Endodermal cell (in vitro differentiated cells): ENCODE measurements around the gene CSNK1A1L. TPM values are rescaled to one million over a fixed set of nuclear protein-coding genes. Genes with fewer than 3 reads are reported as not detected.

Source experiments
- DNase-seq: peaks from one replicate; pipeline ENCODE4 v3.0.0-alpha.2; 2017
- H3K27ac ChIP-seq: 2 replicates; pipeline ENCODE4 v1.5.1; 2013; ENCODE audit warnings: mild to moderate bottlenecking, low read depth, low read length, moderate library complexity
- H3K27me3 ChIP-seq: 2 replicates; pipeline ENCODE4 v1.6.1; 2013; ENCODE audit warnings: mild to moderate bottlenecking, low read length, moderate library complexity; ENCODE audit not compliant: insufficient read depth, control insufficient read depth, poor library complexity, severe bottlenecking
- H3K36me3 ChIP-seq: 2 replicates; pipeline ENCODE4 v1.7.0; 2013; ENCODE audit warnings: mild to moderate bottlenecking, low read length, moderate library complexity; ENCODE audit not compliant: control insufficient read depth, insufficient read depth
- H3K4me1 ChIP-seq: one replicate; pipeline ENCODE4 v1.7.0; 2013; ENCODE audit warnings: low read length; ENCODE audit not compliant: control insufficient read depth, insufficient read depth
- H3K4me3 ChIP-seq: 2 replicates; pipeline ENCODE4 v1.5.1; 2013; ENCODE audit warnings: mild to moderate bottlenecking, low read length, moderate library complexity
- H3K9ac ChIP-seq: 2 replicates; pipeline ENCODE4 v1.6.1; 2013; ENCODE audit warnings: mild to moderate bottlenecking, low read length, moderate library complexity; ENCODE audit not compliant: poor library complexity, severe bottlenecking; ENCODE audit errors: extremely low read depth
- H3K9me3 ChIP-seq: 2 replicates; pipeline ENCODE4 v1.6.1; 2013; ENCODE audit warnings: mild to moderate bottlenecking, low read length, moderate library complexity; ENCODE audit not compliant: control insufficient read depth
- H3K27ac Mint-ChIP-seq: 2 replicates; pipeline ENCODE4 v1.8.0; 2020; ENCODE audit warnings: mixed read lengths
- H3K27me3 Mint-ChIP-seq: 2 replicates; pipeline ENCODE4 v1.8.0; 2021; ENCODE audit warnings: mild to moderate bottlenecking, mixed read lengths; ENCODE audit not compliant: insufficient read depth
- H3K36me3 Mint-ChIP-seq: 2 replicates; pipeline ENCODE4 v1.8.0; 2020; ENCODE audit warnings: low read depth, mixed read lengths
- H3K4me1 Mint-ChIP-seq: 2 replicates; pipeline ENCODE4 v1.8.0; 2020; ENCODE audit warnings: mixed read lengths
- H3K4me3 Mint-ChIP-seq: 2 replicates; pipeline ENCODE4 v1.8.0; 2020; ENCODE audit warnings: mild to moderate bottlenecking, moderate library complexity, mixed read lengths
- H3K9me3 Mint-ChIP-seq: 2 replicates; pipeline ENCODE4 v1.8.0; 2020; ENCODE audit warnings: mild to moderate bottlenecking, mixed read lengths
- whole genome bisulfite sequencing, 2 experiments: methylation state at CpG; one replicate each; pipeline versions ENCODE4 v1.1.5 to v1.1.7; 2013; ENCODE audit warnings: missing lambda C conversion rate in 2 of 2, mixed read lengths in 1 of 2; ENCODE audit not compliant: insufficient coverage in 1 of 2, insufficient read length in 1 of 2; 5-methylcytosine and 5-hydroxymethylcytosine counted together
- total RNA-seq, 2 donors: library from RNA; stranded (reverse); fragmentation: NEBNext Ultra II Directional in 1 of 2; extraction: Animal tissue kit (Norgen Biotek cat#: 25700) in 1 of 2; gene quantifications; 2 replicates in 1 of 2; 3 replicates in 1 of 2; pipeline ENCODE4 v1.2.1, GENCODE V29; 2021
- TF ChIP-seq, protein P1 (sequence below): fragments of 200-600 bp; sonication (generic); conservative IDR thresholded peaks from 2 replicates; pipeline ENCODE4 v1.5.0; 2021; ENCODE audit warnings: antibody characterized with exemption, mild to moderate bottlenecking

Gene CSNK1A1L
- total RNA-seq, 2 donors from 2014 or later, result not detected

DNA sequence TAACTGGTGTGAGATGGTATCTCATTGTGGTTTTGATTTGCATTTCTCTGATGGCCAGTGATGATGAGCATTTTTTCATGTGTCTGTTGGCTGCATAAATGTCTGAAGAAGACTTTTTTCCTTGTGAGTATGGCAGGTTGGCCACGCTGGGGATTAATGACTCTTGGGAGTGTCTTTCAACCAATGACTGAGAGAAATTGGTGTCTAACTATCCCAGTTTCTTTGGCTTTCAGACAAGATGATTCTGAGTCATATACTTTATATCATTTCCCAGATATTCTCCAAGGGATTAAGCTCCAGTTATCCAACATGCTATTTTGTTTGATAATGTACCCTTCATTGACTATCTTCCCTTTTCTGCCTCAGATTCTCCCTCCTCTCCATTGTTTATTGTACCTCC lies 35.5 kb upstream of the CSNK1A1L start:
- Mint-ChIP-seq H3K27ac (no peak overlapping the region), H3K27me3 (no peaks in the 10 kb centered on the region), H3K36me3 (no peaks in the 10 kb centered on the region), H3K9me3 (peaks cover 3% of the 10 kb centered on the region), H3K4me1 (no peaks in the 10 kb centered on the region), H3K4me3 (no peak overlapping the region)
- no peak for DNase-seq
- Histone ChIP-seq H3K4me3 (no peak overlapping the region), H3K9ac (no peak overlapping the region), H3K4me1 (no peaks in the 10 kb centered on the region), H3K27ac (no peak overlapping the region), H3K9me3 (no peaks in the 10 kb centered on the region), H3K27me3 (no peaks in the 10 kb centered on the region), H3K36me3 (no peaks in the 10 kb centered on the region)
- TF ChIP-seq, protein P1, sequence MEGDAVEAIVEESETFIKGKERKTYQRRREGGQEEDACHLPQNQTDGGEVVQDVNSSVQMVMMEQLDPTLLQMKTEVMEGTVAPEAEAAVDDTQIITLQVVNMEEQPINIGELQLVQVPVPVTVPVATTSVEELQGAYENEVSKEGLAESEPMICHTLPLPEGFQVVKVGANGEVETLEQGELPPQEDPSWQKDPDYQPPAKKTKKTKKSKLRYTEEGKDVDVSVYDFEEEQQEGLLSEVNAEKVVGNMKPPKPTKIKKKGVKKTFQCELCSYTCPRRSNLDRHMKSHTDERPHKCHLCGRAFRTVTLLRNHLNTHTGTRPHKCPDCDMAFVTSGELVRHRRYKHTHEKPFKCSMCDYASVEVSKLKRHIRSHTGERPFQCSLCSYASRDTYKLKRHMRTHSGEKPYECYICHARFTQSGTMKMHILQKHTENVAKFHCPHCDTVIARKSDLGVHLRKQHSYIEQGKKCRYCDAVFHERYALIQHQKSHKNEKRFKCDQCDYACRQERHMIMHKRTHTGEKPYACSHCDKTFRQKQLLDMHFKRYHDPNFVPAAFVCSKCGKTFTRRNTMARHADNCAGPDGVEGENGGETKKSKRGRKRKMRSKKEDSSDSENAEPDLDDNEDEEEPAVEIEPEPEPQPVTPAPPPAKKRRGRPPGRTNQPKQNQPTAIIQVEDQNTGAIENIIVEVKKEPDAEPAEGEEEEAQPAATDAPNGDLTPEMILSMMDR, result no peak
- 60 to 88% methylated on average over 1 of the region's 1 CpG for WGBS, 2 experiments

DNA sequence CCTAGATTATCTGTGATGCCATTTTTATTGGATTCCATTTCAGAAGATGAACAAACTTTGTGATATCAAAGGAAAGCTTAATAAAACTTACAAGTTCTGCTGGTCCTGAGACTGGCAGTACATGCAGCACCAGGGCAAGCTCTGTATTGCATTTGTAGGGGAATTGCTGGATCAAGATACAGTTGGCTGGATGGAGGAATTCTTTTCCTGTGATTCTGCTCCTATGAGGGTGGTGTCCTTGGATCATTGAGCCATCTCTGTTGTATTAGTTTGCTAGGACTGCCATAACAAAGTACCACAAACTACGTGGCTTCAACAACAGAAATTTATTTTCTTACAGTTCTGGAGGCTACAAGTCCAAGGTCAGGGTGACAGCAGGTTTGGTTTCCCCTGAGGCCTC lies 33.9 kb upstream of the CSNK1A1L start:
- Mint-ChIP-seq H3K27me3 (no peaks in the 10 kb centered on the region), H3K9me3 (peaks cover 3% of the 10 kb centered on the region), H3K27ac (no peak overlapping the region), H3K4me1 (peaks cover 5% of the 10 kb centered on the region), H3K4me3 (no peak overlapping the region), H3K36me3 (no peaks in the 10 kb centered on the region)
- Histone ChIP-seq H3K36me3 (no peaks in the 10 kb centered on the region), H3K27ac (no peak overlapping the region), H3K4me1 (no peaks in the 10 kb centered on the region), H3K27me3 (no peaks in the 10 kb centered on the region), H3K9me3 (no peaks in the 10 kb centered on the region), H3K4me3 (no peak overlapping the region), H3K9ac (no peak overlapping the region)
- no peak for DNase-seq
- WGBS, 2 experiments, result 100% methylated on average over 1 of the region's 1 CpG
- TF ChIP-seq, protein P1, result no peak

DNA sequence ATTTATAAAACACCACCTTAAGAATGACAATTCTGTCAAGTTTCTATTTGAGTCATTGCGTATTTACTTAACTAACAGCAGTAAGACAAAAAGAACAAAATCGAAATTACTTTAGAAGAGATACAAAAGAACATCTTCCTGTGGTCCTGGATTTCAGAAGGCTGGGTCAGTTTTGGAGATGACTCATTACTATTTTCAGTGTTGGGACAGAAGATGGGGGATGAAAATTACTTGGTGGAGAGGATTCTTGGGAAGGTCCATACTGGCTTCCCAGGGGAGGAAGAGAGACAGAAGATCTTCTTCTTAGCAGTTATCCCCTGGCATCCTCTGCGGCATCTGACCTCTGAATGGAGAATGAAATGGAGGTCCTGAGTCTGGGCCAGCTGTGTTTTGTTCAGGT lies 33.5 kb upstream of the CSNK1A1L start:
- WGBS, 2 experiments, result 96 to 100% methylated on average over 1 to 3 of the region's 3 CpGs
- TF ChIP-seq, protein P1, result no peak
- Mint-ChIP-seq H3K27ac (no peak overlapping the region), H3K4me3 (no peak overlapping the region), H3K27me3 (no peaks in the 10 kb centered on the region), H3K9me3 (peaks cover 3% of the 10 kb centered on the region), H3K36me3 (no peaks in the 10 kb centered on the region), H3K4me1 (peaks cover 8% of the 10 kb centered on the region)
- H3K27ac ChIP-seq, result no peak overlapping the region
- no peak for DNase-seq
- no peaks in the 10 kb centered on the region for H3K27me3 ChIP-seq
- H3K36me3 ChIP-seq, result no peaks in the 10 kb centered on the region
- H3K9ac ChIP-seq, result no peak overlapping the region
- no peak overlapping the region for H3K4me3 ChIP-seq
- no peaks in the 10 kb centered on the region for H3K4me1 ChIP-seq
- no peaks in the 10 kb centered on the region for H3K9me3 ChIP-seq
